ENCODE results near the gene COQ7.

COQ7 gene

DNA sequence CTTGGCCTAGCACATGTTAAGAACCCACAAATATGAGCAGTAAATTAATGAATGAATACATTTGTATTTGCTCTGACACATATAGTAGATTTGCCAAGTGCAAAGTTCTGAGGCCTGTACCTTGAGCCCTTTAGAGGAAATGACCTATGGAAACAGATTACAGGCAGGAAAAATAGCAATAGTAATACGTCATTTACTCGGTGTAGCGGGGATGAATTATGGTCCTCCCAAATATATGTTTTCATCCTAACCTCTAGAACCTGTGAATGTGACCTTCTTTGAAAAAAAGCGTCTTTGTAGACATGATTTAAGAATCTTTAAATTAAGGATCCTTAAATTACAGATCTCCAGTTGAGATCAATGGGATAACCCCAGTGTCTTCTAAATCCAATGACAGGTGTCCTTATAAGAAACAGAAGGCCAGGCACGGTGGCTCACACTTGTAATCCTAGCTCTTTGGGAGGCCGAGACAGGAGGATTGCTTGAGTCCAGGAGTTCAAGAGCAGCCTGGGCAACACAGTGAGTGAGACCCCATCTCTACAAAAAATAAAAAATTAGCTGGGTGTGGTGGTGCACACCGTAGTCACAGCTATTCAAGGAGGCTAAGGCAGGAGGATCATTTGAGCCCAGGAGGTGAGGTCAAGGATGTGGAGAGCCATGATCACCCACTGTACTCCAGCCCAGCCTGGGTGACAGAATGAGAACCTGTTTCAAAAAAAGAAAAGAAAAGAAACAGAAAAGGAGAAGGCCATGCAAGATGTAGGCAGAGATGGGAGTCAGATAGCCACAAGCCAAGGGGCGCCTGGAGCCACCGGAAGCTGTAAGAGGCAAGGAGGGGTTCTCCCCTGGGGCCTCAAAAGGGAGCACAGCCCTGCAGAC, 41.2 kb downstream of the COQ7 start:
- Histone ChIP-seq H3K27ac (replicated peaks) (no peak overlapping the region), H3K4me3 (replicated peaks; ENCODE audit: insufficient read depth, low read length) (no peak overlapping the region), H3K27me3 (ENCODE audit: insufficient read depth, poor library complexity, severe bottlenecking) (peaks cover 2% of the 10 kb centered on the region)
- TF ChIP-seq, protein P1, sequence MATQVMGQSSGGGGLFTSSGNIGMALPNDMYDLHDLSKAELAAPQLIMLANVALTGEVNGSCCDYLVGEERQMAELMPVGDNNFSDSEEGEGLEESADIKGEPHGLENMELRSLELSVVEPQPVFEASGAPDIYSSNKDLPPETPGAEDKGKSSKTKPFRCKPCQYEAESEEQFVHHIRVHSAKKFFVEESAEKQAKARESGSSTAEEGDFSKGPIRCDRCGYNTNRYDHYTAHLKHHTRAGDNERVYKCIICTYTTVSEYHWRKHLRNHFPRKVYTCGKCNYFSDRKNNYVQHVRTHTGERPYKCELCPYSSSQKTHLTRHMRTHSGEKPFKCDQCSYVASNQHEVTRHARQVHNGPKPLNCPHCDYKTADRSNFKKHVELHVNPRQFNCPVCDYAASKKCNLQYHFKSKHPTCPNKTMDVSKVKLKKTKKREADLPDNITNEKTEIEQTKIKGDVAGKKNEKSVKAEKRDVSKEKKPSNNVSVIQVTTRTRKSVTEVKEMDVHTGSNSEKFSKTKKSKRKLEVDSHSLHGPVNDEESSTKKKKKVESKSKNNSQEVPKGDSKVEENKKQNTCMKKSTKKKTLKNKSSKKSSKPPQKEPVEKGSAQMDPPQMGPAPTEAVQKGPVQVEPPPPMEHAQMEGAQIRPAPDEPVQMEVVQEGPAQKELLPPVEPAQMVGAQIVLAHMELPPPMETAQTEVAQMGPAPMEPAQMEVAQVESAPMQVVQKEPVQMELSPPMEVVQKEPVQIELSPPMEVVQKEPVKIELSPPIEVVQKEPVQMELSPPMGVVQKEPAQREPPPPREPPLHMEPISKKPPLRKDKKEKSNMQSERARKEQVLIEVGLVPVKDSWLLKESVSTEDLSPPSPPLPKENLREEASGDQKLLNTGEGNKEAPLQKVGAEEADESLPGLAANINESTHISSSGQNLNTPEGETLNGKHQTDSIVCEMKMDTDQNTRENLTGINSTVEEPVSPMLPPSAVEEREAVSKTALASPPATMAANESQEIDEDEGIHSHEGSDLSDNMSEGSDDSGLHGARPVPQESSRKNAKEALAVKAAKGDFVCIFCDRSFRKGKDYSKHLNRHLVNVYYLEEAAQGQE (IDR thresholded peaks at IDR 0.05; ENCODE audit: insufficient replicate concordance, low read depth) = no peak
- no peak for TF ChIP-seq SPI1 (IDR thresholded peaks at IDR 0.05; ENCODE audit: borderline replicate concordance, low read depth)
- TF ChIP-seq, protein P2, sequence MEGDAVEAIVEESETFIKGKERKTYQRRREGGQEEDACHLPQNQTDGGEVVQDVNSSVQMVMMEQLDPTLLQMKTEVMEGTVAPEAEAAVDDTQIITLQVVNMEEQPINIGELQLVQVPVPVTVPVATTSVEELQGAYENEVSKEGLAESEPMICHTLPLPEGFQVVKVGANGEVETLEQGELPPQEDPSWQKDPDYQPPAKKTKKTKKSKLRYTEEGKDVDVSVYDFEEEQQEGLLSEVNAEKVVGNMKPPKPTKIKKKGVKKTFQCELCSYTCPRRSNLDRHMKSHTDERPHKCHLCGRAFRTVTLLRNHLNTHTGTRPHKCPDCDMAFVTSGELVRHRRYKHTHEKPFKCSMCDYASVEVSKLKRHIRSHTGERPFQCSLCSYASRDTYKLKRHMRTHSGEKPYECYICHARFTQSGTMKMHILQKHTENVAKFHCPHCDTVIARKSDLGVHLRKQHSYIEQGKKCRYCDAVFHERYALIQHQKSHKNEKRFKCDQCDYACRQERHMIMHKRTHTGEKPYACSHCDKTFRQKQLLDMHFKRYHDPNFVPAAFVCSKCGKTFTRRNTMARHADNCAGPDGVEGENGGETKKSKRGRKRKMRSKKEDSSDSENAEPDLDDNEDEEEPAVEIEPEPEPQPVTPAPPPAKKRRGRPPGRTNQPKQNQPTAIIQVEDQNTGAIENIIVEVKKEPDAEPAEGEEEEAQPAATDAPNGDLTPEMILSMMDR (IDR thresholded peaks at IDR 0.05; ENCODE audit: insufficient read depth, low read length) = no peak
- no peak for TF ChIP-seq GABPA (IDR thresholded peaks at IDR 0.05; ENCODE audit: low read depth)
- TF ChIP-seq POLR2AphosphoS5 (IDR thresholded peaks at IDR 0.05; ENCODE audit: low read depth) = no peak
- no peak for DNase-seq (ENCODE audit: low read depth in 1 of 2, low spot score in 1 of 2)

DNA sequence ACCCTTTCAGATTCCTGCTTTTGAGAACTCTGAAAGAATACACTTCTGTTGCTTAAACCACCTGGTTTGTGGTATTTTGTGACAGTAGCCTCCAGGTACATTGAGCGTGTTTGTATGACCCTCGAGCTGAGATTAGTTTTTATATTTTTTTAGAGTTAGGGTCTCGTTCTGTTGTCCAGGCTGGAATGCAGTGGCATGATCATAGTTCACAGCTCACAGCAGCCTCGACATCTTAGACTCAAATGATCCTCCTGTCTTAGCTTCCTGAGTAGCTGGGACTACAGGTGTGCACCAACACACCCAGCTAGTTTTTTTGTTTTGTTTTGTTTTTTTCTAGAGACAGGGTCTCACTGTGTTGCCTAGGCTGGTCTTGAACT, 41.9 kb downstream of the COQ7 start:
- H3K27ac ChIP-seq (replicated peaks) = no peak overlapping the region
- no peak overlapping the region for H3K4me3 ChIP-seq (replicated peaks; ENCODE audit: insufficient read depth, low read length)
- DNase-seq (ENCODE audit: low read depth in 1 of 2, low spot score in 1 of 2) = no peak
- TF ChIP-seq, protein P2 (IDR thresholded peaks at IDR 0.05; ENCODE audit: insufficient read depth, low read length) = no peak
- TF ChIP-seq GABPA (IDR thresholded peaks at IDR 0.05; ENCODE audit: low read depth) (no peak), SPI1 (IDR thresholded peaks at IDR 0.05; ENCODE audit: borderline replicate concordance, low read depth) (no peak), POLR2AphosphoS5 (IDR thresholded peaks at IDR 0.05; ENCODE audit: low read depth) (no peak)
- TF ChIP-seq, protein P1 (IDR thresholded peaks at IDR 0.05; ENCODE audit: insufficient replicate concordance, low read depth) = no peak
- H3K27me3 ChIP-seq (ENCODE audit: insufficient read depth, poor library complexity, severe bottlenecking) = peaks cover 2% of the 10 kb centered on the region

DNA sequence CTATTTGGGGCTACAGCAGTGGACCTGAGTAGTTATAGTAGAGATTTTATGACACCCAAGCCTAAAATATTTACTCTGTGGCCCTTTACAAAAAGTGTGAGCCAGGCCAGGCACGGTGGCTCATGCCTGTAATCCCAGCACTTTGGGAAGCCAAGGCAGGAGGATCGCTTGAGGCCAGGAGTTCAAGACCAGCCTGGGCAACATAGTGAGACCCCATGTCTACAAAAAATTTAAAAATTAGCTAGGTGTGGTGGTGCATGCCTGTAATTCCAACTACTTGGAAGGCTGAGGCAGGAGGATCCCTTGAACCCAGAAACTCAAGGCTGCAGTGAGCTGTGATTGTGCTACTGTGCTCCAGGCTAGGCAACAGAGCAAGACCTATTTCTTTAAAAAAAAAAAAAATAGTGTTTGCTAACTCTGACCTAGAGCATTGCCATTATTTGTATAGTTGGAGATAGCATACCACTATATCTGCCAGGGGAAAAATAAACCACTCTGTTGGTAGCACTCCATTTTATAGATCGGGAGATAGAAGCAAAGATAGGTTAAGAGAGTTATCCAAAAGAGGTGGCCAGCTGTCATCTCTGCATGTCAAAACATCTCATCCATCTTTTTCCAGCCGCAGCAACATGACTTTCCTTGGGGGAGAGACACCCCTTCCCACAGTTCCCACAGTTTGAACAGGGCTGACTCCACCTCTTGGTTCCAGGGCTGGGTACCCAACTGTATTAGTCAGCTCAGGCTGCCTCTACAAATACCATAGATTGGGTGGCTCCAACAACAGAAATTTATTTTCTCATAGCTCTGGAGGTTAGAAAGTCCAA, 43.3 kb downstream of the COQ7 start:
- TF ChIP-seq, protein P2 (IDR thresholded peaks at IDR 0.05; ENCODE audit: insufficient read depth, low read length) = no peak
- TF ChIP-seq SPI1 (IDR thresholded peaks at IDR 0.05; ENCODE audit: borderline replicate concordance, low read depth) (no peak), GABPA (IDR thresholded peaks at IDR 0.05; ENCODE audit: low read depth) (no peak), POLR2AphosphoS5 (IDR thresholded peaks at IDR 0.05; ENCODE audit: low read depth) (no peak)
- TF ChIP-seq, protein P1 (IDR thresholded peaks at IDR 0.05; ENCODE audit: insufficient replicate concordance, low read depth) = no peak
- Histone ChIP-seq H3K4me3 (replicated peaks; ENCODE audit: insufficient read depth, low read length) (no peak overlapping the region), H3K27me3 (ENCODE audit: insufficient read depth, poor library complexity, severe bottlenecking) (peaks cover 5% of the 10 kb centered on the region), H3K27ac (replicated peaks) (no peak overlapping the region)
- DNase-seq (ENCODE audit: low read depth in 1 of 2, low spot score in 1 of 2) = no peak

Data from HL-60 (cell line).